ENCODE results near the gene DIAPH3.

DIAPH3 gene

DNA sequence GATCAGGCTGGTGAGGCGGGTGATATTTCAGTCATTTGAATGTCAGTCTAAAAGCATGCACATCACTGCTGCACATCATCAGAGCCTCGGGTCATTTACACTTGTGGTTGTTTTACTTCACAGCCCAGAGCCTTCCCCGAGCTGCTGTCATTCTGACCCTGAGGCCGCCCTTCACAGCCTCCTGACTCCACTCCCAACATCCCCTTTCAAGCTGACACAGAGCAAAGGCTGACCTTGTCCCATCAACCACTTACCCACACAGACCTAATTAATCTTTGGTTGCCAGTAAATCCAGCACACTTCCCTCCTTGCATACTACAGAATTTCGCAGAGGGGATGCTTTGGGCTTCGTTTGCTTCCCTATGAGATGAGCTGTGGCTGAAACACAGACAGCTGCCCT, 528.1 kb downstream of the DIAPH3 start:
- no peak overlapping the region for H3K4me3 ChIP-seq (ENCODE audit: low read depth in 1 of 2, low read length in 2 of 2)

DNA sequence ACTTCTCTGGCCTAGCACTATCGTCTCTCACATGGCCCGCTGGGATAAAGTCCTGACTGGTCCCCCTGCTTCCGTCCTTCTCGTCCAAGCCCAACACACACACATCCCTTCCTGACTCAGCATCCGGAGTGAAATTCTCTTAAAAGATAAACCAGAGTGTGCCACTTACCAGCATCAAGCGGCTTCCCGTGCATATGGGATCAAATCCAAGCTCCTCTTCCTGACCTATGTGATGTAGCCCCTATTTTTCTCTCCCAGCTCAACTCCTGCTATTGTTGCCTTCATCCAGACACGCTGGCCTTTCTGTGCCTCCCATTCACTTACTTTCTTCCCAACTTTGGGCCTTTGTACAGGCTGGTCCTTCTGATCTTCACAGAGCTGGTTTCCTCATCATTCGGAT, 530.4 kb downstream of the DIAPH3 start:
- Histone ChIP-seq H3K9me3 (ENCODE audit: control insufficient read depth in 1 of 2, low read length in 2 of 2) (no peaks in the 10 kb centered on the region), H3K4me3 (ENCODE audit: low read depth in 1 of 2, low read length in 2 of 2) (no peak overlapping the region), H3K27me3 (ENCODE audit: low read depth, low read length) (no peaks in the 10 kb centered on the region), H3K27ac (ENCODE audit: low read length) (no peak overlapping the region), H3K4me1 (ENCODE audit: control insufficient read depth in 1 of 2, insufficient read depth in 2 of 2, low read length in 2 of 2) (no peaks in the 10 kb centered on the region), H3K36me3 (ENCODE audit: control insufficient read depth in 1 of 2, insufficient read depth in 2 of 2, low read length in 2 of 2) (no peaks in the 10 kb centered on the region)

More for the DNA sequence above, 528.1 kb downstream of the DIAPH3 start:
- Histone ChIP-seq H3K27ac (ENCODE audit: low read length) (no peak overlapping the region), H3K36me3 (ENCODE audit: control insufficient read depth in 1 of 2, insufficient read depth in 2 of 2, low read length in 2 of 2) (no peaks in the 10 kb centered on the region), H3K9me3 (ENCODE audit: control insufficient read depth in 1 of 2, low read length in 2 of 2) (no peaks in the 10 kb centered on the region), H3K4me1 (ENCODE audit: control insufficient read depth in 1 of 2, insufficient read depth in 2 of 2, low read length in 2 of 2) (no peaks in the 10 kb centered on the region), H3K27me3 (ENCODE audit: low read depth, low read length) (no peaks in the 10 kb centered on the region)

GRCh38 chr13:59631271-59631670, 532.5 kb downstream of the DIAPH3 start:
- no peaks in the 10 kb centered on the region for H3K4me1 ChIP-seq (ENCODE audit: control insufficient read depth in 1 of 2, insufficient read depth in 2 of 2, low read length in 2 of 2)
- H3K27me3 ChIP-seq (ENCODE audit: low read depth, low read length) = no peaks in the 10 kb centered on the region
- H3K9me3 ChIP-seq (ENCODE audit: control insufficient read depth in 1 of 2, low read length in 2 of 2) = no peaks in the 10 kb centered on the region
- no peak overlapping the region for H3K4me3 ChIP-seq (ENCODE audit: low read depth in 1 of 2, low read length in 2 of 2)
- no peak overlapping the region for H3K27ac ChIP-seq (ENCODE audit: low read length)
- no peaks in the 10 kb centered on the region for H3K36me3 ChIP-seq (ENCODE audit: control insufficient read depth in 1 of 2, insufficient read depth in 2 of 2, low read length in 2 of 2)

- no peaks in the 10 kb centered on the region for H3K27me3 ChIP-seq (ENCODE audit: low read depth, low read length)
- H3K9me3 ChIP-seq (ENCODE audit: control insufficient read depth in 1 of 2, low read length in 2 of 2) = no peaks in the 10 kb centered on the region
- H3K36me3 ChIP-seq (ENCODE audit: control insufficient read depth in 1 of 2, insufficient read depth in 2 of 2, low read length in 2 of 2) = no peaks in the 10 kb centered on the region
- H3K4me3 ChIP-seq (ENCODE audit: low read depth in 1 of 2, low read length in 2 of 2) = no peak overlapping the region
- H3K27ac ChIP-seq (ENCODE audit: low read length) = no peak overlapping the region
- no peaks in the 10 kb centered on the region for H3K4me1 ChIP-seq (ENCODE audit: control insufficient read depth in 1 of 2, insufficient read depth in 2 of 2, low read length in 2 of 2)
Observed at GRCh38 chr13:59625111-59625510, 538.6 kb downstream of the DIAPH3 start.

DNA sequence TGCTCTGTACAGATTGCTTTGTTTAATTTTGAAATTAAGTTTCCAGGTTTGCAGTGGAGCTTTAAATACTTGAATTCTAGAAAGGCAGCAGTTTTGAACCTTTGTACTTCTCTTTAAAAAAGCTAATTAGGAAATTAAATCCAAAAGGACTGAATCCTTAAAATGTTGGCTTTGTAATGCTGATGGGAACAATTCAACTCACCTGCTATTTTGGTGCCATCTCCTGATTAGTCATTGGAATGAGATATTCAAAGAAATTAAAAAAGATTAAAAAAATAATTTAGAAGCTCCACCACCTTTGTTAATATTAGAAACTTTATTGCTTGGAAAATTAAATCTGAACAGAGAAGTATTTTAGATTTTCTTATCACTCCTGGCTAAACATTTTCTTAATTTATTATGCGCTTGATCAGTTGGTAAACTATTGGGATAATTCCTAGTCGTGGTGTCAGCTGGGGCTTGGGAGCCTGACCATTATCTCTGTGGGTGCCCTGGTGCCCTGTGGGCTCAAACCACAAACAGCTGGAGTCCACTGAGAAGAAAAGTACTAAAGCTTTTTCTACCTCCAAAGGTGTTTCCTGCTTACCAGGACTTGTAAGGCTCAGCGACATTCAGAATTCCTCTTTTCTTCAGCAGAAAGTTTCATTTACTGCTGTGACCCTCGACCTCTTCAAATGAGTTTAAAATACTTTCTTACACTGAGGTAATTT, 540.4 kb downstream of the DIAPH3 start:
- Histone ChIP-seq H3K27me3 (ENCODE audit: low read depth, low read length) (no peaks in the 10 kb centered on the region), H3K9me3 (ENCODE audit: control insufficient read depth in 1 of 2, low read length in 2 of 2) (peaks cover 0 to 4% of the 10 kb centered on the region in 2 donors), H3K27ac (ENCODE audit: low read length) (no peak overlapping the region)

GRCh38 chr13:59621773-59622172, 542.0 kb downstream of the DIAPH3 start:
- Histone ChIP-seq H3K4me3 (ENCODE audit: low read depth in 1 of 2, low read length in 2 of 2) (no peak overlapping the region), H3K36me3 (ENCODE audit: control insufficient read depth in 1 of 2, insufficient read depth in 2 of 2, low read length in 2 of 2) (no peaks in the 10 kb centered on the region), H3K4me1 (ENCODE audit: control insufficient read depth in 1 of 2, insufficient read depth in 2 of 2, low read length in 2 of 2) (no peaks in the 10 kb centered on the region), H3K9me3 (ENCODE audit: control insufficient read depth in 1 of 2, low read length in 2 of 2) (peaks cover 0 to 4% of the 10 kb centered on the region in 2 donors), H3K27me3 (ENCODE audit: low read depth, low read length) (no peaks in the 10 kb centered on the region), H3K27ac (ENCODE audit: low read length) (no peak overlapping the region)

More for the DNA sequence above, 540.4 kb downstream of the DIAPH3 start:
- no peak overlapping the region for H3K4me3 ChIP-seq (ENCODE audit: low read depth in 1 of 2, low read length in 2 of 2)
- H3K36me3 ChIP-seq (ENCODE audit: control insufficient read depth in 1 of 2, insufficient read depth in 2 of 2, low read length in 2 of 2) = no peaks in the 10 kb centered on the region
- no peaks in the 10 kb centered on the region for H3K4me1 ChIP-seq (ENCODE audit: control insufficient read depth in 1 of 2, insufficient read depth in 2 of 2, low read length in 2 of 2)
